HEK293 (cell line): ENCODE results near the gene DGCR8.
A peak's percentile ranks its signal among the peaks of the same experiment; 100 is the strongest.

Experiments
- CTCF ChIA-PET: fragments of 350-600 bp; formaldehyde crosslinking; extraction: SDS; loops from one replicate; lab custom pipeline; 2021; ENCODE audit warnings: antibody characterized with exemption; lab: Yijun Ruan, JAX
- POLR2A ChIA-PET: fragments of 300-600 bp; formaldehyde crosslinking; extraction: SDS; loops from one replicate; lab custom pipeline; 2020; ENCODE audit warnings: antibody characterized with exemption, inconsistent platforms; lab: Yijun Ruan, JAX
- H3K27ac ChIP-seq: fragments of 200-500 bp; sonication (Bioruptor generic); 2 replicates; pipeline ENCODE4 v1.5.1; 2014; ENCODE audit warnings: low read depth, low read length, control low read depth, inconsistent platforms; ENCODE audit errors: extremely low read depth
- H3K36me3 ChIP-seq, 2 experiments: fragments of 200-500 bp in 1 of 2; sonication (Bioruptor generic) in 1 of 2; 1 replicate in 1 of 2; 2 replicates in 1 of 2; pipeline ENCODE4 v1.5.1; 2014 to 2017; ENCODE audit warnings: inconsistent platforms in 2 of 2, low read length in 2 of 2; ENCODE audit not compliant: control insufficient read depth in 2 of 2, insufficient read depth in 1 of 2
- H3K4me1 ChIP-seq: fragments of 200-500 bp; sonication (Bioruptor generic); 2 replicates; pipeline ENCODE4 v1.5.1; 2014; ENCODE audit warnings: mild to moderate bottlenecking, low read length, inconsistent platforms; ENCODE audit not compliant: control insufficient read depth, insufficient read depth
- H3K4me3 ChIP-seq: 2 replicates; pipeline ENCODE4 v1.5.1; 2011; ENCODE audit warnings: low read depth, mild to moderate bottlenecking, control low read depth, low read length, moderate library complexity
- H3K9me3 ChIP-seq: fragments of 200-500 bp; sonication (Bioruptor generic); 2 replicates; pipeline ENCODE4 v1.5.1; 2014; ENCODE audit warnings: low read depth, low read length, inconsistent platforms; ENCODE audit not compliant: control insufficient read depth, insufficient read depth
- BCL6B ChIP-seq: fragments of 450-650 bp; formaldehyde crosslinking; IDR thresholded peaks from 2 replicates; pipeline ENCODE4 v1.5.1; 2017; ENCODE audit warnings: missing biosample characterization, missing genetic modification characterization
- KLF1 ChIP-seq: fragments of 450-650 bp; formaldehyde crosslinking; IDR thresholded peaks from 2 replicates; pipeline ENCODE4 v1.5.1; 2016; ENCODE audit warnings: missing biosample characterization, missing genetic modification characterization
- ZNF112 ChIP-seq: fragments of 450-650 bp; formaldehyde crosslinking; IDR thresholded peaks from 2 replicates; pipeline ENCODE4 v1.5.0; 2017; ENCODE audit warnings: missing biosample characterization, missing genetic modification characterization
- ZNF202 ChIP-seq: fragments of 450-650 bp; formaldehyde crosslinking; IDR thresholded peaks from 2 replicates; pipeline ENCODE4 v1.5.1; 2016; ENCODE audit warnings: missing biosample characterization, missing genetic modification characterization, borderline replicate concordance
- ZNF335 ChIP-seq: fragments of 450-650 bp; formaldehyde crosslinking; conservative IDR thresholded peaks from 2 replicates; pipeline ENCODE4 v1.5.1; 2016; ENCODE audit warnings: missing biosample characterization, missing genetic modification characterization
- ZNF354C ChIP-seq: fragments of 450-650 bp; formaldehyde crosslinking; IDR thresholded peaks from 2 replicates; pipeline ENCODE4 v1.5.1; 2016; ENCODE audit warnings: missing biosample characterization, missing genetic modification characterization, low read depth, borderline replicate concordance
- ZNF423 ChIP-seq: fragments of 450-650 bp; formaldehyde crosslinking; IDR thresholded peaks from 2 replicates; pipeline ENCODE4 v1.5.1; 2016; ENCODE audit warnings: missing biosample characterization, missing genetic modification characterization
- ZNF449 ChIP-seq: fragments of 450-650 bp; formaldehyde crosslinking; IDR thresholded peaks from 2 replicates; pipeline ENCODE4 v1.5.1; 2017; ENCODE audit warnings: missing biosample characterization, mild to moderate bottlenecking, missing genetic modification characterization, moderate library complexity
- ZNF585B ChIP-seq: fragments of 450-650 bp; formaldehyde crosslinking; IDR thresholded peaks from 2 replicates; pipeline ENCODE4 v1.5.1; 2016; ENCODE audit warnings: missing biosample characterization, missing genetic modification characterization
- TF ChIP-seq, protein P1 (sequence below): fragments of 450-650 bp; formaldehyde crosslinking; IDR thresholded peaks from 2 replicates; pipeline ENCODE4 v1.5.1; 2016; ENCODE audit warnings: missing biosample characterization, missing genetic modification characterization
- TF ChIP-seq, protein P2 (sequence below): fragments of 450-650 bp; formaldehyde crosslinking; IDR thresholded peaks from 2 replicates; pipeline ENCODE4 v1.5.1; 2016; ENCODE audit warnings: missing biosample characterization, missing genetic modification characterization
- TF ChIP-seq, protein P3 (sequence below): fragments of 450-650 bp; formaldehyde crosslinking; IDR thresholded peaks from 2 replicates; pipeline ENCODE4 v1.5.1; 2016; ENCODE audit warnings: missing biosample characterization, missing genetic modification characterization

The DGCR8 gene

GRCh38 chr22:20131859-20132685 lies 52.0 kb downstream of the DGCR8 start (continued):
- TF ChIP-seq ZNF354C (tag by site-specific recombination) (no peak), ZNF423 (tag by site-specific recombination) (0 out of 2 replicates have a peak, but pooled peaks have one; percentile 35)
- TF ChIP-seq, all 188 proteins: peak for 19

GRCh38 chr22:20132686-20133246 lies 52.7 kb downstream of the DGCR8 start:
- H3K9me3 ChIP-seq: no peaks in the 10 kb centered on the region
- POLR2A ChIA-PET: no interaction called here
- H3K4me1 ChIP-seq: peaks cover 5% of the 10 kb centered on the region
- TF ChIP-seq, protein P1, sequence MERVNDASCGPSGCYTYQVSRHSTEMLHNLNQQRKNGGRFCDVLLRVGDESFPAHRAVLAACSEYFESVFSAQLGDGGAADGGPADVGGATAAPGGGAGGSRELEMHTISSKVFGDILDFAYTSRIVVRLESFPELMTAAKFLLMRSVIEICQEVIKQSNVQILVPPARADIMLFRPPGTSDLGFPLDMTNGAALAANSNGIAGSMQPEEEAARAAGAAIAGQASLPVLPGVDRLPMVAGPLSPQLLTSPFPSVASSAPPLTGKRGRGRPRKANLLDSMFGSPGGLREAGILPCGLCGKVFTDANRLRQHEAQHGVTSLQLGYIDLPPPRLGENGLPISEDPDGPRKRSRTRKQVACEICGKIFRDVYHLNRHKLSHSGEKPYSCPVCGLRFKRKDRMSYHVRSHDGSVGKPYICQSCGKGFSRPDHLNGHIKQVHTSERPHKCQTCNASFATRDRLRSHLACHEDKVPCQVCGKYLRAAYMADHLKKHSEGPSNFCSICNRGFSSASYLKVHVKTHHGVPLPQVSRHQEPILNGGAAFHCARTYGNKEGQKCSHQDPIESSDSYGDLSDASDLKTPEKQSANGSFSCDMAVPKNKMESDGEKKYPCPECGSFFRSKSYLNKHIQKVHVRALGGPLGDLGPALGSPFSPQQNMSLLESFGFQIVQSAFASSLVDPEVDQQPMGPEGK (tag by site-specific recombination): 0 out of 2 replicates have a peak, but pooled peaks have one; percentile 5
- TF ChIP-seq ZNF335: peak; percentile 24; the same call in 1 of the 2 replicates
- TF ChIP-seq KLF1 (tag by site-specific recombination): no peak
- H3K27ac ChIP-seq: peak overlapping the region; percentile 48; the same call in 1 of the 2 replicates
- CTCF ChIA-PET: no interaction called here
- peak overlapping the region; percentile 69 for H3K4me3 ChIP-seq
- peaks cover 0 to 26% of the 10 kb centered on the region in 2 experiments; a peak in 1 of 3 replicates for H3K36me3 ChIP-seq

- TF ChIP-seq BCL6B (tag by site-specific recombination) (no peak), ZNF202 (tag by site-specific recombination) (no peak), ZNF449 (tag by site-specific recombination) (no peak), ZNF585B (tag by site-specific recombination) (no peak), ZNF112 (tag by site-specific recombination) (no peak)
- TF ChIP-seq, protein P2, sequence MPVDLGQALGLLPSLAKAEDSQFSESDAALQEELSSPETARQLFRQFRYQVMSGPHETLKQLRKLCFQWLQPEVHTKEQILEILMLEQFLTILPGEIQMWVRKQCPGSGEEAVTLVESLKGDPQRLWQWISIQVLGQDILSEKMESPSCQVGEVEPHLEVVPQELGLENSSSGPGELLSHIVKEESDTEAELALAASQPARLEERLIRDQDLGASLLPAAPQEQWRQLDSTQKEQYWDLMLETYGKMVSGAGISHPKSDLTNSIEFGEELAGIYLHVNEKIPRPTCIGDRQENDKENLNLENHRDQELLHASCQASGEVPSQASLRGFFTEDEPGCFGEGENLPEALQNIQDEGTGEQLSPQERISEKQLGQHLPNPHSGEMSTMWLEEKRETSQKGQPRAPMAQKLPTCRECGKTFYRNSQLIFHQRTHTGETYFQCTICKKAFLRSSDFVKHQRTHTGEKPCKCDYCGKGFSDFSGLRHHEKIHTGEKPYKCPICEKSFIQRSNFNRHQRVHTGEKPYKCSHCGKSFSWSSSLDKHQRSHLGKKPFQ (tag by site-specific recombination): no peak
- TF ChIP-seq, protein P3, sequence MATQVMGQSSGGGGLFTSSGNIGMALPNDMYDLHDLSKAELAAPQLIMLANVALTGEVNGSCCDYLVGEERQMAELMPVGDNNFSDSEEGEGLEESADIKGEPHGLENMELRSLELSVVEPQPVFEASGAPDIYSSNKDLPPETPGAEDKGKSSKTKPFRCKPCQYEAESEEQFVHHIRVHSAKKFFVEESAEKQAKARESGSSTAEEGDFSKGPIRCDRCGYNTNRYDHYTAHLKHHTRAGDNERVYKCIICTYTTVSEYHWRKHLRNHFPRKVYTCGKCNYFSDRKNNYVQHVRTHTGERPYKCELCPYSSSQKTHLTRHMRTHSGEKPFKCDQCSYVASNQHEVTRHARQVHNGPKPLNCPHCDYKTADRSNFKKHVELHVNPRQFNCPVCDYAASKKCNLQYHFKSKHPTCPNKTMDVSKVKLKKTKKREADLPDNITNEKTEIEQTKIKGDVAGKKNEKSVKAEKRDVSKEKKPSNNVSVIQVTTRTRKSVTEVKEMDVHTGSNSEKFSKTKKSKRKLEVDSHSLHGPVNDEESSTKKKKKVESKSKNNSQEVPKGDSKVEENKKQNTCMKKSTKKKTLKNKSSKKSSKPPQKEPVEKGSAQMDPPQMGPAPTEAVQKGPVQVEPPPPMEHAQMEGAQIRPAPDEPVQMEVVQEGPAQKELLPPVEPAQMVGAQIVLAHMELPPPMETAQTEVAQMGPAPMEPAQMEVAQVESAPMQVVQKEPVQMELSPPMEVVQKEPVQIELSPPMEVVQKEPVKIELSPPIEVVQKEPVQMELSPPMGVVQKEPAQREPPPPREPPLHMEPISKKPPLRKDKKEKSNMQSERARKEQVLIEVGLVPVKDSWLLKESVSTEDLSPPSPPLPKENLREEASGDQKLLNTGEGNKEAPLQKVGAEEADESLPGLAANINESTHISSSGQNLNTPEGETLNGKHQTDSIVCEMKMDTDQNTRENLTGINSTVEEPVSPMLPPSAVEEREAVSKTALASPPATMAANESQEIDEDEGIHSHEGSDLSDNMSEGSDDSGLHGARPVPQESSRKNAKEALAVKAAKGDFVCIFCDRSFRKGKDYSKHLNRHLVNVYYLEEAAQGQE (tag by site-specific recombination): no peak
- no peaks in the 10 kb centered on the region for H3K9me3 ChIP-seq
- no peak overlapping the region for H3K4me3 ChIP-seq
- H3K36me3 ChIP-seq: peaks cover 0 to 22% of the 10 kb centered on the region in 2 experiments; a peak in 1 of 3 replicates
- ChIA-PET POLR2A (no interaction called here), CTCF (no interaction called here)
- peaks cover 5% of the 10 kb centered on the region for H3K4me1 ChIP-seq
- H3K27ac ChIP-seq: no peak overlapping the region
Observed at GRCh38 chr22:20133930-20134549, 54.0 kb downstream of the DGCR8 start.
